ENCODE results near the gene HIGD2A. TPM values are rescaled to one million over a fixed set of nuclear protein-coding genes. Genes with fewer than 3 reads are reported as not detected.
A peak's percentile ranks its signal among the peaks of the same experiment; 100 is the strongest.

The HIGD2A gene
- total RNA-seq, 1 experiment from 2014 or later: 98.2 TPM

- TF ChIP-seq ZNF532 (CRISPR knock-in tag; IDR thresholded peaks at IDR 0.05; ENCODE audit: borderline replicate concordance): 0 out of 2 replicates have a peak, but pooled peaks have one; percentile 5
- TF ChIP-seq TP53 (CRISPR knock-in tag; IDR thresholded peaks at IDR 0.05): no peak
- TF ChIP-seq FOXP1 (CRISPR knock-in tag; IDR thresholded peaks at IDR 0.05; ENCODE audit: borderline replicate concordance): peak; percentile 88
- no peak for TF ChIP-seq SOX15 (CRISPR knock-in tag; IDR thresholded peaks at IDR 0.05)
- TF ChIP-seq HMGA2 (CRISPR knock-in tag; IDR thresholded peaks at IDR 0.05): no peak
- TF ChIP-seq NR1H2 (CRISPR knock-in tag; IDR thresholded peaks at IDR 0.05): no peak
- TF ChIP-seq ZNF671 (CRISPR knock-in tag; IDR thresholded peaks at IDR 0.05): no peak
- TF ChIP-seq KAT7 (CRISPR knock-in tag; IDR thresholded peaks at IDR 0.05; ENCODE audit: borderline replicate concordance): peak; percentile 92; the same call in 1 of the 2 replicates
- 0 out of 2 replicates have a peak, but pooled peaks have one; percentile 6 for TF ChIP-seq HMGXB4 (CRISPR knock-in tag; IDR thresholded peaks at IDR 0.05)
- TF ChIP-seq JUN (CRISPR knock-in tag; IDR thresholded peaks at IDR 0.05): no peak
- TF ChIP-seq SMAD3 (CRISPR knock-in tag; IDR thresholded peaks at IDR 0.05; ENCODE audit: borderline replicate concordance): 0 out of 2 replicates have a peak, but pooled peaks have one; percentile 1
- TF ChIP-seq PREB (CRISPR knock-in tag; IDR thresholded peaks at IDR 0.05; ENCODE audit: borderline replicate concordance): no peak
- peak; percentile 41; the same call in 1 of the 2 replicates for TF ChIP-seq CREM (CRISPR knock-in tag; IDR thresholded peaks at IDR 0.05)
- TF ChIP-seq AR (CRISPR knock-in tag; IDR thresholded peaks at IDR 0.05): no peak
- TF ChIP-seq CTCF (IDR thresholded peaks at IDR 0.05): no peak
- no peak for TF ChIP-seq ZNF425 (CRISPR knock-in tag; conservative IDR thresholded peaks at IDR 0.05)
- TF ChIP-seq JAZF1 (CRISPR knock-in tag; IDR thresholded peaks at IDR 0.05): no peak
- no peak for TF ChIP-seq ATF1 (CRISPR knock-in tag; IDR thresholded peaks at IDR 0.05)
- TF ChIP-seq TCF7 (CRISPR knock-in tag; IDR thresholded peaks at IDR 0.05; ENCODE audit: low read depth): no peak
- TF ChIP-seq ZBTB21 (CRISPR knock-in tag; IDR thresholded peaks at IDR 0.05; ENCODE audit: borderline replicate concordance): no peak
- TF ChIP-seq STAT6 (CRISPR knock-in tag; conservative IDR thresholded peaks at IDR 0.05; ENCODE audit: low read depth): no peak
Observed at GRCh38 chr5:176388444-176389134, at the start of gene HIGD2A, which contains the start of gene NOP16 (continued).

Measured in WTC11 (cell line).